WTC11 (cell line): ENCODE measurements around the gene SERGEF.

Source experiments
- ARID4B ChIP-seq: sonication (generic); formaldehyde crosslinking; IDR thresholded peaks from 2 replicates; pipeline ENCODE4 v1.8.0; 2023; ENCODE audit warnings: missing genetic modification reagents, mild to moderate bottlenecking, borderline replicate concordance
- ATF3 ChIP-seq: sonication (generic); formaldehyde crosslinking; conservative IDR thresholded peaks from 2 replicates; pipeline ENCODE4 v1.8.1; 2022; ENCODE audit warnings: mild to moderate bottlenecking, missing genetic modification reagents
- CBFB ChIP-seq: sonication (generic); formaldehyde crosslinking; IDR thresholded peaks from 2 replicates; pipeline ENCODE4 v1.8.1; 2022; ENCODE audit warnings: mild to moderate bottlenecking, low read depth, missing genetic modification reagents
- CREB1 ChIP-seq: sonication (generic); formaldehyde crosslinking; IDR thresholded peaks from 2 replicates; pipeline ENCODE4 v1.8.0; 2023; ENCODE audit warnings: mild to moderate bottlenecking, missing genetic modification reagents
- CTCF ChIP-seq: fragments of 200-600 bp; IDR thresholded peaks from 2 replicates; pipeline ENCODE4 v1.8.0; 2022; ENCODE audit warnings: antibody characterized with exemption
- IRF1 ChIP-seq: sonication (generic); formaldehyde crosslinking; IDR thresholded peaks from 2 replicates; pipeline ENCODE4 v1.8.0; 2023; ENCODE audit warnings: missing genetic modification reagents
- JUN ChIP-seq: sonication (generic); formaldehyde crosslinking; IDR thresholded peaks from 2 replicates; pipeline ENCODE4 v1.8.0; 2023; ENCODE audit warnings: mild to moderate bottlenecking, missing genetic modification reagents
- MAX ChIP-seq: sonication (generic); formaldehyde crosslinking; IDR thresholded peaks from 2 replicates; pipeline ENCODE4 v1.8.0; 2022; ENCODE audit warnings: mild to moderate bottlenecking, missing genetic modification reagents
- NFE2L1 ChIP-seq: sonication (generic); formaldehyde crosslinking; IDR thresholded peaks from 2 replicates; pipeline ENCODE4 v1.8.1; 2023; ENCODE audit warnings: missing genetic modification reagents
- NR2C2 ChIP-seq: sonication (generic); formaldehyde crosslinking; IDR thresholded peaks from 2 replicates; pipeline ENCODE4 v1.8.0; 2022; ENCODE audit warnings: mild to moderate bottlenecking, missing genetic modification reagents
- SMAD3 ChIP-seq: sonication (generic); formaldehyde crosslinking; IDR thresholded peaks from 2 replicates; pipeline ENCODE4 v1.8.0; 2022; ENCODE audit warnings: missing genetic modification reagents, mild to moderate bottlenecking, borderline replicate concordance
- USF2 ChIP-seq: sonication (generic); formaldehyde crosslinking; IDR thresholded peaks from 2 replicates; pipeline ENCODE4 v1.8.1; 2023; ENCODE audit warnings: mild to moderate bottlenecking, missing genetic modification reagents, moderate library complexity
- ZNF263 ChIP-seq: sonication (generic); formaldehyde crosslinking; IDR thresholded peaks from 2 replicates; pipeline ENCODE4 v1.8.1; 2022; ENCODE audit warnings: low read depth, mild to moderate bottlenecking, moderate library complexity, missing genetic modification reagents
- ZNF317 ChIP-seq: sonication (generic); formaldehyde crosslinking; IDR thresholded peaks from 2 replicates; pipeline ENCODE4 v1.8.1; 2023; ENCODE audit warnings: low read depth, mild to moderate bottlenecking, moderate library complexity, missing genetic modification reagents, borderline replicate concordance

GRCh38 chr11:17952487-17952886 lies 60.4 kb downstream of the SERGEF start:
- no peak for TF ChIP-seq CTCF
- TF ChIP-seq MAX: no peak
- TF ChIP-seq ATF3 (CRISPR knock-in tag): no peak
- TF ChIP-seq NFE2L1 (CRISPR knock-in tag): no peak
- TF ChIP-seq CREB1: no peak
- TF ChIP-seq NR2C2 (CRISPR knock-in tag): no peak
- no peak for TF ChIP-seq JUN
- TF ChIP-seq ZNF317 (CRISPR knock-in tag): no peak
- no peak for TF ChIP-seq CBFB (CRISPR knock-in tag)
- no peak for TF ChIP-seq ARID4B (CRISPR knock-in tag)
- no peak for TF ChIP-seq SMAD3
- no peak for TF ChIP-seq USF2 (CRISPR knock-in tag)
- TF ChIP-seq ZNF263 (CRISPR knock-in tag): no peak
- no peak for TF ChIP-seq IRF1 (CRISPR knock-in tag)
